ENCODE data around the gene RBM22.

RBM22 gene

DNA sequence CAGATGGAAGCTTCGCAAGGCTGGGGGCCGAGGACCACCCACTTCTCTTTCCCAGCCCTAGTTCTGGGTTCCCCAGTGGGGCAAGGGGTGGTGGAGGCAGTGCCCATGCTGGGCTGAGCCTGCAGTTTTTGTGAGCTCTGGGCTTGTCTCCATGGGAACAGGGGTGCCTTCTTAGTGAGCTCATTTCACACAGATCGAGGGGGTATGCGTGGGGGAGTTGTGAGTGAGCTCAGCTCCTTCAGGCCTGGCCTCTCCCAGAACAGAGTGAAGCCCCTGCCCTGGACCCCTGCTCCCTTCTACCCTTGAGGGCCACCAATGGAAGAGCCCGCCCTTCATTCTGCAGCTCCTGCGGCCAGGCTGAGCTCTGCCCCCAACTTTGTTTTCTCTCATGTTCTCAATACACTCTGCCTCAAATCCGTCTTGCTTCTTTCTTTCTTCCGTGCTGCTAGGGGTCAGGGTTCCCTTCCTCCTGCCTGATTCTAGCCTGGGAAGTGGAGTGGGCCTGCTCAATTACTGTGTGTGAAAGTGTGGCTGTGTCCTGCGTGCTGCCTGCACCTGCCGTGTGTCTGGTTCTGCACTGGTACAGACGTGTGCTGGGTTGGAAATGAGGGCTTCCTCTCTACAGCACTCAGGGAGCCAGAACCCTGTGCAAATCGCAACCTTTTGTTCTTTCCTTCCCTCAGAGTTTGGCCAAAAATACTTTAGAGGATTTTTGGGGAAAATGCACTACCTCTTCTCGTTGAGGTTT is 48.8 kb downstream of the RBM22 start:
- DNase-seq = peak in 10 of 51 donors; percentile 17 to 44 (median 29)

DNA sequence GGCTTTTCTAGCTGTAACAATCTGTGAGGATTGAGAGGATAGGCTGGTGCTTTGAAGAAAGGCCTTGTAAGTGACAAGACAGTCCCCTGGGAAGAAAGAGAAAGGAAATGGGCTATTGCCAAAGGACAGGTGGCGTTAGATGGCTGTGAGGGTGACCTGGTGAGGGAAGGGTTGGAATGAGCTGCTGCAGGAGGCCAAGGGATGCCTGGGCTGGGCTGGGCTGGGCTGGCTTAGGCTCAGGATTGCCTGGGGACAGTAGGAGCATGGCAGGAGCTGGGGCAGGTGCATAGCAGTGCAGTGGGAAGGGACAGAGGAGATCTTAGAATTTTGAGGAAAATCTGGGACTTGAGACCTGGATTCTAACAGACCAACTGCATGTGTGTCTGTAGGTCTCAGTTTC is 49.5 kb downstream of the RBM22 start:
- DNase-seq = no peak

DNA sequence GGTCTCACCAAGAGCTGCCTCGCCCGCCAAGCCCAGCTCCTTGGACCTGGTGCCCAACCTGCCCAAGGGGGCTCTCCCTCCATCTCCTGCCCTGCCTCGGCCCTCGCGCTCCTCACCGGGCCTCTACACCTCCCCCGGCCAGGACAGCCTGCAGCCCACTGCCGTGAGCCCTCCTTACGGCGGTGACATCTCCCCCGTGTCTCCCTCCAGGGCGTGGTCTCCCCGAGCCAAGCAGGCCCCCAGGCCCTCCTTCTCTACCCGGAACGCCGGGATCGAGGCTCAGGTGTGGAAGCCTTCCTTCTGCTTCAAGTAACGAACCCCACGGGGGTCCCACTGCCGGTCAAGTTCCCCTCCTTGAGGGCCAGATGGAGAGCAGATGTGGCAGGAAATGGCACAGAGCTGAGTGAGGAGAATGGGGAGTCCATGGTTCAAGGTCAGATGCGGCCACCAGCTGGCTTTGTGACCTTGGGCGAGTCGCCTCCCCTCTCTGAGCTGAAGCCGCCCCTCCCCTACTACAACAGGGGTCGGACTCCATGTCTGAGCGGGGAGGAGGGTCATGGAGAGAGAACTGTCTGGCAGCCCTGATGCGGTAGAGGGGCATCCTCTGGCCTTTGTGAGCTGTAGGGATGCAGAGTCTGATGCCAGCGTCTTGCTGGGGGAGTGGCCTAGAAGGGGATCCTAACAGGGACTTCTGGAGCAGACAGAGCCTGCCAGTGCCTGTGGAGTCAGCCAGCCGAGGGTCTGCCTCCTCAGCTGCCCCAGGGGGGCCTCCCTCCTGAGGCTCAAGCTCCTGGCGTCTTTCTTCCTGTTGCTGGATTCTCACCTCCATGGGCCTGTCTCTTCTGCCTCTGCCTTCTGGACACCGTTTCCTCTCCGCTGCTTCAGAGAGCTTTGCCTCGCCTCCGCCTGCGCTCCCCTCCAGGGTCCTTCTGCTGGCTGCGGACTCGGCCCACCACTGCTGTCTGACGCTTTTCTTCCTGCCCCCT is 50.5 kb downstream of the RBM22 start:
- no peak for DNase-seq

DNA sequence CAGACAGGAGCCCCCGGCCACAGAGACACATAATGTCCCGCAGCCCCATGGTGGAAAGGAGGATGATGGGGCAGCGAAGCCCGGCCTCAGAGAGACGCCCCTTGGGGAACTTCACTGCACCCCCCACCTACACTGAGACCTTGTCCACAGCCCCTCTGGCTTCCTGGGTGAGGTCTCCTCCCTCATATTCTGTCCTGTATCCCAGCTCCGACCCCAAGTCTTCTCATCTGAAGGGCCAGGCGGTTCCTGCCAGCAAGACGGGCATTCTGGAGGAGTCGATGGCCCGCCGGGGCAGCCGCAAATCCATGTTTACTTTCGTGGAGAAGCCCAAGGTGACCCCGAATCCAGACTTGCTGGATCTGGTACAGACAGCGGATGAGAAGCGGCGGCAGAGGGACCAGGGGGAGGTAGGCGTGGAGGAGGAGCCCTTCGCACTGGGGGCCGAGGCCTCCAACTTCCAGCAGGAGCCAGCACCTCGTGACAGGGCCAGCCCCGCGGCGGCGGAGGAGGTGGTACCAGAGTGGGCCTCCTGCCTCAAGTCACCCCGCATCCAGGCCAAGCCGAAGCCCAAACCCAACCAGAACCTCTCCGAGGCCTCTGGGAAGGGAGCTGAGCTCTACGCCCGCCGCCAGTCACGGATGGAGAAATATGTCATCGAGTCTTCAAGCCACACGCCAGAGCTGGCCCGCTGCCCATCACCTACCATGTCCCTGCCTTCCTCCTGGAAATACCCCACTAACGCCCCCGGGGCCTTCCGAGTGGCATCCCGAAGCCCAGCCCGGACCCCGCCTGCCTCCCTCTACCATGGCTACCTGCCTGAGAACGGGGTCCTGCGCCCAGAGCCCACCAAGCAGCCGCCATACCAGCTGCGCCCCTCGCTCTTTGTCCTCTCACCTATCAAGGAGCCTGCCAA is 51.5 kb downstream of the RBM22 start:
- DNase-seq = no peak

DNA sequence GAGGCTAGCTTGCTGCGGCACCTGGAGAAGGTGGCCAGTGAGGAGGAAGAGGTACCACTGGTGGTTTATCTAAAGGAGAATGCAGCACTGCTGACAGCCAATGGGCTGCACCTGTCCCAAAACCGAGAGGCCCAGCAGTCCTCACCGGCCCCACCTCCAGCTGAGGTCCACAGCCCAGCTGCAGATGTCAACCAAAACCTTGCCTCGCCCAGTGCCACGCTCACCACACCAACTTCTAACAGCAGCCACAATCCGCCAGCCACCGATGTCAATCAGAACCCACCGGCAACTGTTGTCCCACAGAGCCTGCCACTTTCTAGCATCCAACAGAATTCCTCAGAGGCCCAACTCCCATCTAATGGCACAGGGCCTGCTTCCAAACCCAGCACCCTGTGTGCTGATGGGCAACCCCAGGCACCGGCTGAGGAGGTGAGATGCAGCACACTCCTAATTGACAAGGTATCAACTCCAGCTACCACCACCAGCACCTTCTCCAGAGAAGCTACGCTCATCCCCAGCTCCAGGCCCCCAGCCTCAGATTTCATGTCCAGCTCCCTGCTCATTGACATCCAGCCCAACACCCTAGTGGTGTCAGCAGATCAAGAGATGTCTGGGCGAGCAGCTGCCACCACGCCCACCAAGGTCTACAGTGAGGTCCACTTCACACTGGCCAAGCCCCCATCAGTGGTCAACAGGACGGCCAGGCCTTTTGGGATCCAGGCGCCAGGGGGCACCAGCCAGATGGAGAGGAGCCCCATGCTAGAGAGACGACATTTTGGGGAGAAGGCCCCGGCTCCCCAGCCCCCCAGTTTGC is 52.4 kb downstream of the RBM22 start:
- no peak for DNase-seq

DNA sequence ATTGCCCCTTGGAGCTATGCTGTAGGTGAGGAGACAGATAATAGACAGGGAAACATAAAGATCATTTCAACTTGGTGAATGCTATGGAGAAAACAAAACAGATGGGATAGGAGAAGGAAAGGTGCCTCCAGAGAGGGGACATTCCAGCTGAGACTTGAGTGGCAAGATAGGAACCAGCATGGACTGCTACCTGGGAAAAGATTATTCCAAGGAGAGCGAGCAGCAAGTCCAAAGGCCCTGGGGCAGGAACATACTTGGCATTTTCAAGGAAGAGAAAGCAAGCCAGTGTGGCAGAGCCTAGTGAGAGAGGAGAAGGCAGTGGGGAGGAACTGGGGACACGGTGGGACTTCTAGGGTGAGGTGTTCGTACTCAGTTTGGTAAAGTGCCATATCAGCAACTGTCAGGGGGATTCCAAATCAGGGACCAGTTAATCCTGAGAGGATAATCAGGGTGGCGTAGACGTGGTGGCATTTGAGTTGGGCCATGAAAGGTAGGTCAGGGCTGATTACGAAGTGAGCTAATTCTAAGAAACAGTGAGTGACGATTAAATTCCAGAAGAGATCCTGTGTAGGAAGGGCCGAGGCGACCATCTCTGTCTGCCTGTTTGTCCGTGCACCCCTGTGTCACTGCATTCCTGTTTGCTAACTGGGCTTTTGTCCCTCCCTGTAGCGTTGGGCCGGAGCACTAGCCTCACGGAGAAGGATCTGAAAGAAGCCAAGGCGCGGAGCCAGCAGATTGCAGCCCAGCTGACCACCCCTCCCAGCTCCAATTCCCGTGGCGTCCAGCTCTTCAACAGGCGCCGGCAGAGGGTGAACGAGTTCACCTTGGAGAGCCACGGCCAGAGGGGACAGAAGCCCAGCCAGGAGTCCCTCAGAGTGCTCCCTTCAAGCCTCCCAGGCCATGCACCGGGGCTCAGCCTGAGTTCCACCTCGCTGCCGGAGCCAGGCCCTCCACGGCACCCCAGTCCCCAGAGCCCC is 53.3 kb downstream of the RBM22 start:
- peak in 13 of 51 donors; percentile 11 to 49 (median 30) for DNase-seq

DNA sequence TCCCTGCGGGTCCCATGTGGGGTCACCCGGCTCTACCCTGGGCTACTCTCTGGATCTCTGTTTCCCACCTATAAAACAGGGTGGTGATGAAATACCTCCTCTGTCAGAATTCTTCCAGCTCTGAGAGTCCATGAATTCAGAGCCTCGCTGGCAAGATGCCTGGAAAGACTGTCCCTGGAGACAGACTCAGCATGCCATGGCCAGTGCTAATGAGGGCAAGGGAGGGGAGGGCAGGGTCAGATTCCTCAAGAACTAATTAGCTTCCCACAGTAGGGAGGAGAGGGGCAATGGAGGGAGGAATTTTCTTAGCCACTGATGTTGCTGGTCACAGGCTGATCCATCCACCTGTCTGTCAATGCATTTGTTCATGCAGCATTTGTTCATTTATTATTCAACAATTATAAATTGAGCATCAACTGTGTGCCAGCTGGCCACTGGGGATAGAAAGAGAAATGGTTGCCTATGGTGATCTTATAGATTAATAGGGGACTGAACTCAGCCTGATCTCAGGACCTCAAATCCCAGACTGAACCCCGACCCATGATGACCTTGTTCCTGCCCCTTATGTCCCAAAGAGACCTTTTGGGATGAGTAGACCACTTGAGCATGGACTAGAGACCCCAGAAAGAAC is 55.7 kb downstream of the RBM22 start:
- DNase-seq = peak in 20 of 51 donors; percentile 22 to 73 (median 42)

DNA sequence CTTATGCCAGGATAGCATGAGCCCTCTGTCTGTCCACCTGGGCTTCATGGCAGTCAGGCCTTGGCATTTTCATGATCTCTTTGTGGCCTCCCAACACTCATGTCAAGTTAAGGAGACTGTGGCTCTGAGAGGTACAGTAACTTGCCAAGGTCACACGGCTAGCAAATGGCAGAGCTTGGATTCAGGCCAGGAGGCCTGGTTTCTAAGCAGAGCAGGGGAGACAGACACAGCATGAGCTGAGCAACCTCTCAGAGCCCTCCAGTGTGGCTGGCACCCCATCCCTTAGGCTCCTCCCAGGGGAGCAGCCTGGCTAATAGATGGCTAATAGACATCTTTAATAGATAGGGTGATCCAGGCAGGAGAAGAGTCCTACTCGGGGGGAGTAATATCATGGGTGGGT is 56.3 kb downstream of the RBM22 start:
- DNase-seq = no peak

DNA sequence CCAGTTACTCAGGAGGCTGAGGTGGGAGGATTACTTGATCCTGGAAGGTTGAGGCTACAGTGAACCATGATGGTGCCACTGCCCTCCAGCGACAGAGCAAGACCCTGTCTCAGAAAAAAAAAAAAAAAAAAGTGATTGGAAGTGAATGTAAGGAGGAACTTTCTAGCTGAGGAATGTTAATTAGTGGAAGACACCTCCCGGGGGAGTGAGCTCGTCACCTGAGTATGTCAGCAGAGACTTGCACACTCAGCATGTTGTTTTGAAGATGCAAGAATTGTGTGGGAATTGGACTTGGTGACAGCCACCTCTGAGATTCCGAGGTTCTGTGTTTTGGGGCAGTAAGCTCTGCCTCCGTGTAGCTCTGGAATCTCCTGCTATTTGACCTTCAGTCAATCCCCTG is 56.8 kb downstream of the RBM22 start:
- no peak for DNase-seq

DNA sequence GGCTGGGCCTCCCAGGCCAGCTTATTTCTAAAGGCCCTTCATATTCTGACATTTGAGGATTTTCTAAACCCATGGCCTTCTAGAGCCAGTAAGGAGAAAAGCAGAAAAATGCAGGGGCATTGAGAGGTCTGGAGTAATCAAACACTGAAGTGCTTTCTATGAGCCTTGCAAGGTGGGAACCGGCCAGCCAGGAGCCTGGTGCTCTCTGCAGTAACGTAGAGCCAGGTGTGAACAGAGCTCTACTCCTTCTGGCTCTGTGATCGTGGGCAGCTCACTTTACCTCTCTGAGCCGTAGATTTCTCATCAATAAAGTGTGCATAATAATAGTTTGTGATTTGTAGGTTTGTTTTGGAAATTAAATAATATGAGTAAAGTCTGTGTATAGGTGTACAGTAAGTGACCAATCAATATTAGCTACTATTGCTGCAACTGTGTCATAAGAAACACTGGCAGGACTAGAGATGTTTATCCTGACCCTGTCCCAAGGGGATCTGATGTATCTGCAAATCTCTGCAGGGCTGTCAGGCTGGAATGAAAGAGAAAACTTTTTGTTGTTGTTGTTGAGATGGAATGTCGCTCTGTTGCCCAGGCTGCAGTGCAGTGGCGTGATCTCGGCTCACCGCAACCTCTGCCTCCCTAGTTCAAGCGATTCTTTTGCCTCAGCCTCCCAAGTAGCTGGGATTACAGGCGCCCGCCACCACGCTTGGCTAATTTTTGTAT is 57.7 kb downstream of the RBM22 start:
- no peak for DNase-seq

DNA sequence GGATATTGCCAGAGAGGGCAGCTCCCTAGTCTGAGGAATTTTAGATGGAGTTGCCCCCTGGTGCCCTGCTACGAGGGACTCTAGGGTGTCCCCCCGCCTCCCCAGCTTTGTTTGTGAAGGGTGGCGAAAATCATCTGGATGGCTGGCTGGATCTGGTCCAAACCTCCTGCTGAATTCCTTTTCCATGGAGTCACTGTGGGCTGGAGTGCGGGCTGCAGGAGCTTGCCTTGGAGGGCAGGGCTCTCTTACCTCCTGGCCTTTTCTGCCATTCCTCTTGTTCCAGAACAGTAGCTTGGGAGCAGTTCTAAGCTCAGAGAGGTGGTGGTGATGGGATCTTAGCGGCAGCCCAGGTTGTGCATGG is 58.3 kb downstream of the RBM22 start:
- peak in 2 of 51 donors; percentile 19 to 33 for DNase-seq

DNA sequence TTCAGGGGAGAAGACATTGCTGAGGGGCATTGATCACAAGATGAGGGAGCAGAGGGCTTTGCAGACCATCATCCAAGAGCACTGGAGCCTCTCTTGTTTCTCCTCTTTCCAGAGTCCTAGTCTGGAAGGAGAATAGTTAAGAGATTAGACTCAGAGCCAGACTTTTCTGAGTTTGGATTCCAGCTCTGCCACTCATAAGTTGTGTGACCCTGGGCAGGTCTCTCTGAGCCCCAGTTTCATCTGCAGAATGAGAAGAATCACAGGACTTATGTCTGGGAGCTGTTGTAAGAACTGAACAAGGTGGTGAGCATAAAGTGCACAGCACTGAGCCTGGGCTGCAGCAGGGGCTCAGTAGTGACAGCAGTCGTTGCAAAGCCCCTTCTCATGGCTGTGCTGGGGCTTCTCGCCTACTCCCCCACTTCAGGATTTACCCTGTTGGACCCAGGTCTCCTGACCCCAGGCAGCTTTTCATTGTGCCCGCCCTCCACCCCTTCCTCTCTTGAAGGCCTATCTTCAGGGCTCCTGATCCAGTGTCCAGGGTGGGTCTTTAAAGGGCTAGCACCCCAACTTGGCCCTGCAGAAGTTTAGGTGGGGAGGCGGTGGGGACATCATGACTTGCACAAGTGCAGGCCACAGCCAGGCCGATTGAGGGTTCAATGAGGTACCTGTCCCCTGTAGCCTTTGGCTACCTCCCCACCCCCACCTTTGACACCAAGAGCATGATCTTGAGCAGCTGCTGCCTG is 58.9 kb downstream of the RBM22 start:
- no peak for DNase-seq

DNA sequence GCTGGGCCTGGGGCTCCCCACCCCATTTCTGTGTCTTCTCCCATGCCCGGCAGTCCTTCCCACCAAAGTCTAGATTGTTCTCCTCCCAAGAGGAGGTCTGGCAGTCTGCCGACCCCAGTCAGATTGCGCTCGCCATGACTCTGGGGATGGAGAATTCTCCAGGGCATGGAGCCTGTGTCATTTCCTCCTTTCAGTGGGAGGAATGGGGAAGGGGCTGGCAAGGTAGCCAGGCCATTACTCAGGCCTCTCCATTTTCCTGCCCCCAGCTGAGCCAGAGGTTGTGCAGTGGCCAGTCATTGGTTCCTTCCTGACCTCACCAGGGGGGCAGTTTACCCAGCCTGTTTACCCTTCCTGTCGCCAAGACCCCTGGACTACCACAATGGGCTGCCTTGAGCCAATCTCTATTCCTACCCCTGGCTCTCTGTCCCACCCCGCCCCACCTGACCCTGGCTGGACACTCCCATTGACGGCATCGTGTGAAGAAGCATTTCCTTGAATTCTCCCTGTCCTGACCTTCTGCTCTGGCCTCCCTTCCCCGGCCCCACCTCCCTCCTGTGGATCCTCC is 59.8 kb downstream of the RBM22 start:
- no peak for DNase-seq

Measured in hypothalamus (tissue), 51 donors.